HUES48 (cell line): ENCODE results near the gene UNC13A.
A peak's percentile ranks its signal among the peaks of the same experiment; 100 is the strongest.

Experiments used
- H3K27ac ChIP-seq: one replicate; pipeline ENCODE4 v1.7.0; 2013; ENCODE audit warnings: low read depth, low read length, inconsistent platforms
- H3K27me3 ChIP-seq: 2 replicates; pipeline ENCODE4 v1.6.1; 2013; ENCODE audit warnings: mild to moderate bottlenecking, low read length; ENCODE audit not compliant: control insufficient read depth, insufficient read depth
- H3K36me3 ChIP-seq: 2 replicates; pipeline ENCODE4 v1.6.1; 2013; ENCODE audit warnings: low read length; ENCODE audit not compliant: control insufficient read depth, insufficient read depth
- H3K4me1 ChIP-seq: 2 replicates; pipeline ENCODE4 v1.6.1; 2013; ENCODE audit warnings: mild to moderate bottlenecking, low read length; ENCODE audit not compliant: control insufficient read depth, insufficient read depth
- H3K4me3 ChIP-seq: 2 replicates; pipeline ENCODE4 v1.5.1; 2013; ENCODE audit warnings: mild to moderate bottlenecking, low read depth, low read length
- H3K9ac ChIP-seq: 2 replicates; pipeline ENCODE4 v1.6.1; 2013; ENCODE audit warnings: mild to moderate bottlenecking, low read depth, low read length, moderate library complexity
- H3K9me3 ChIP-seq: 2 replicates; pipeline ENCODE4 v1.6.1; 2013; ENCODE audit warnings: low read length; ENCODE audit not compliant: control insufficient read depth, insufficient read depth

UNC13A gene

GRCh38 chr19:17703824-17704463, 15.8 kb upstream of the UNC13A start:
- Histone ChIP-seq H3K4me1 (no peaks in the 10 kb centered on the region), H3K27me3 (no peaks in the 10 kb centered on the region), H3K9ac (no peak overlapping the region), H3K4me3 (no peak overlapping the region), H3K36me3 (no peaks in the 10 kb centered on the region), H3K9me3 (no peaks in the 10 kb centered on the region), H3K27ac (no peak overlapping the region)

GRCh38 chr19:17695198-17695597, 7.0 kb upstream of the UNC13A start:
- Histone ChIP-seq H3K27me3 (no peaks in the 10 kb centered on the region), H3K4me3 (no peak overlapping the region), H3K9ac (no peak overlapping the region)

GRCh38 chr19:17692566-17692965, 4.4 kb upstream of the UNC13A start:
- no peaks in the 10 kb centered on the region for H3K36me3 ChIP-seq
- H3K4me3 ChIP-seq = no peak overlapping the region
- peaks cover 5% of the 10 kb centered on the region for H3K4me1 ChIP-seq
- H3K27ac ChIP-seq = no peak overlapping the region
- H3K27me3 ChIP-seq = no peaks in the 10 kb centered on the region
- H3K9ac ChIP-seq = no peak overlapping the region
- H3K9me3 ChIP-seq = no peaks in the 10 kb centered on the region

More at GRCh38 chr19:17695198-17695597, 7.0 kb upstream of the UNC13A start:
- Histone ChIP-seq H3K27ac (no peak overlapping the region), H3K9me3 (no peaks in the 10 kb centered on the region), H3K36me3 (no peaks in the 10 kb centered on the region), H3K4me1 (no peaks in the 10 kb centered on the region)

- Histone ChIP-seq H3K36me3 (no peaks in the 10 kb centered on the region), H3K4me3 (peak overlapping the region; percentile 70), H3K4me1 (peaks cover 9% of the 10 kb centered on the region), H3K27ac (no peak overlapping the region), H3K9me3 (no peaks in the 10 kb centered on the region), H3K27me3 (no peaks in the 10 kb centered on the region), H3K9ac (no peak overlapping the region)
Measured at GRCh38 chr19:17688853-17689595, 870 bp upstream of the UNC13A start.

DNA sequence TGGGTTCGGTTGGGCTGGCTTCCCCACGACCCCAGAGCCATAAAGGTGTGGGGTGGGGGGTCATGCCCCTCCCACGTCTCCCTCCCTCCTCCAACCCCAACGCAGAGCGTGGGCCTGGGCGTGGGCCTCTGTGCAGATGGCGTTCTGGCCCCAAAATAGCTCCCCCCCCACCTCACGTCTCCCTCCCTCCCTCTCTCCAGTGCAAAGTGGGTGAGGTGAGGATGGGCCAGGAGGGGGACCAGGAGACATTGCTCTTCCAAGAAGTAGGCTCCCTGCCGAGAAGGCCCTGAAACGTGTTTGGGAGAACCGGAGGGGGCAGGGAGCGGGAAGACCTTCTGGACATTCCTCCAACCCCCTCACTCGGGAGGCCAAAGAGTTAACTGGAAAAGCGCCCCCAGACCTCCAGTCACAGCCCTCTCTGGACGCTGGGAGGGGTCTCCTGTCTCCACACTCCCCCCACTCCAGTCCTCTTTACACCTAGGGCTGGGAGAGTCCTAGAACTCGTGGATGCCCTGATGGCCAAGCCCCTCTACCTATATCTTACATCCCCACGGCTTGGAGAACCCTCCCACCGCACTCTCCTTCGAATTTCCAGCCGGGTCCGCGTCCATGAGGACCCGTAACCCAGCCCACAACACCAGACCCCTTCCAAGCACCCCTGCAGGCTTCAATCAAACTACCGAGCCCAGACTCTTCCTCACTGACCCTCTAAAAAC, 855 bp downstream of the UNC13A start:
- Histone ChIP-seq H3K9ac (peak overlapping the region; percentile 40), H3K27ac (peak overlapping the region; percentile 83), H3K36me3 (no peaks in the 10 kb centered on the region), H3K4me1 (peaks cover 9% of the 10 kb centered on the region), H3K27me3 (no peaks in the 10 kb centered on the region), H3K4me3 (peak overlapping the region; percentile 70), H3K9me3 (no peaks in the 10 kb centered on the region)

- Histone ChIP-seq H3K9ac (peak overlapping the region; percentile 16; the same call in 1 of the 2 replicates), H3K9me3 (no peaks in the 10 kb centered on the region), H3K4me3 (peak overlapping the region; percentile 70), H3K27me3 (no peaks in the 10 kb centered on the region), H3K4me1 (peaks cover 10% of the 10 kb centered on the region), H3K27ac (peak overlapping the region; percentile 88), H3K36me3 (no peaks in the 10 kb centered on the region)
Measured at GRCh38 chr19:17686592-17687024, 1.5 kb downstream of the UNC13A start.

GRCh38 chr19:17686023-17686521, 2.1 kb downstream of the UNC13A start:
- no peaks in the 10 kb centered on the region for H3K36me3 ChIP-seq
- no peak overlapping the region for H3K9ac ChIP-seq
- H3K27me3 ChIP-seq = no peaks in the 10 kb centered on the region
- peak overlapping the region; percentile 67 for H3K4me3 ChIP-seq
- H3K4me1 ChIP-seq = peaks cover 15% of the 10 kb centered on the region
- H3K27ac ChIP-seq = peak overlapping the region; percentile 88
- no peaks in the 10 kb centered on the region for H3K9me3 ChIP-seq

GRCh38 chr19:17685451-17686022, 2.6 kb downstream of the UNC13A start:
- no peaks in the 10 kb centered on the region for H3K9me3 ChIP-seq
- H3K36me3 ChIP-seq = no peaks in the 10 kb centered on the region
- peak overlapping the region; percentile 67 for H3K4me3 ChIP-seq
- no peak overlapping the region for H3K9ac ChIP-seq
- peaks cover 15% of the 10 kb centered on the region for H3K4me1 ChIP-seq
- no peaks in the 10 kb centered on the region for H3K27me3 ChIP-seq
- peak overlapping the region; percentile 88 for H3K27ac ChIP-seq

DNA sequence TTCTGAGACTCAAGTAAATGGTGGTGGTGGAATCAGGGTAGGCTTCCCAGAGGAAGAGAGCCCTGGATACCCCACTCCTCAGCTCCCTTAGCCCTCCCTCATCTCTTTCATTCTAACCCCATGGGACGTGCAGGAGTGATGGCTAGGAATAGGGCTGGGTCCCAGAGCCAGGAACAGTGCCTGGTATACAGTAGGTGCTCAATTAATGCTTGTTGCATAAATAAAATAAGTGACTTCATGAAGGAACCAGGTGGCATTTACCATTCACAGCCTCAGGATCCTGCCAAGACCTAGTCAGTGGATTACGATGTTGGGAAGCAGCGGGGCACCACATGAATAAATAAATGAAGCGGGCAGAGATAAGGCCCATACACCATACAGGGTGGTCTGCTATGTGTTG, 3.9 kb downstream of the UNC13A start:
- H3K36me3 ChIP-seq = no peaks in the 10 kb centered on the region
- H3K4me3 ChIP-seq = no peak overlapping the region
- no peak overlapping the region for H3K27ac ChIP-seq
- H3K27me3 ChIP-seq = no peaks in the 10 kb centered on the region
- peaks cover 21% of the 10 kb centered on the region for H3K4me1 ChIP-seq
- H3K9me3 ChIP-seq = no peaks in the 10 kb centered on the region
- no peak overlapping the region for H3K9ac ChIP-seq

DNA sequence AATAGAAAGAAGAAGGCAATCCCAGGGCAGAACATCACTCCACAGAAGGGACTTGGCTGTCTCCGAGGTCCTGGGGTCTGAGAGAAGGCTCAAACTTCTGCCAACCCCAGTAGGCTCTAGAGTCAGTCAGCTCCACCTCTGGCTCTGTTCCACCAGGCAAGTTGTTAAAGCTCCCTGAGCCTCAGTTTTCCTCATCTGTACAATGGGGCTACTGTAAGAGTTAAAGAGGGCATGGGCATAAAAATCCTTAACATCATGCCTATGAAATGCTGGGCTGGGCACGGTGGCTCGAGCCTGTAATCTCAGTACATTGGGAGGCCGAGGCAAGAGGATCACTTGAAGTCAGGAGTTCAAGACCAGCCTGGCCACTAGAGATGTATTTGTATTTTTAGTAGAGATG, 5.1 kb downstream of the UNC13A start:
- no peak overlapping the region for H3K9ac ChIP-seq
- H3K4me3 ChIP-seq = no peak overlapping the region
- peaks cover 16% of the 10 kb centered on the region for H3K4me1 ChIP-seq
- no peaks in the 10 kb centered on the region for H3K9me3 ChIP-seq
- no peaks in the 10 kb centered on the region for H3K27me3 ChIP-seq
- no peaks in the 10 kb centered on the region for H3K36me3 ChIP-seq
- no peak overlapping the region for H3K27ac ChIP-seq
